Activated CD4-positive, alpha-beta T cell treated with anti-CD3 and anti-CD28 coated beads for 48 hours (primary cell): ENCODE data around the gene IRF4.
A peak's percentile ranks its signal among the peaks of the same experiment; 100 is the strongest.

Experiments
- DNase-seq: peaks from one replicate; pipeline ENCODE4 v3.0.0-alpha.2; 2020

Gene IRF4

DNA sequence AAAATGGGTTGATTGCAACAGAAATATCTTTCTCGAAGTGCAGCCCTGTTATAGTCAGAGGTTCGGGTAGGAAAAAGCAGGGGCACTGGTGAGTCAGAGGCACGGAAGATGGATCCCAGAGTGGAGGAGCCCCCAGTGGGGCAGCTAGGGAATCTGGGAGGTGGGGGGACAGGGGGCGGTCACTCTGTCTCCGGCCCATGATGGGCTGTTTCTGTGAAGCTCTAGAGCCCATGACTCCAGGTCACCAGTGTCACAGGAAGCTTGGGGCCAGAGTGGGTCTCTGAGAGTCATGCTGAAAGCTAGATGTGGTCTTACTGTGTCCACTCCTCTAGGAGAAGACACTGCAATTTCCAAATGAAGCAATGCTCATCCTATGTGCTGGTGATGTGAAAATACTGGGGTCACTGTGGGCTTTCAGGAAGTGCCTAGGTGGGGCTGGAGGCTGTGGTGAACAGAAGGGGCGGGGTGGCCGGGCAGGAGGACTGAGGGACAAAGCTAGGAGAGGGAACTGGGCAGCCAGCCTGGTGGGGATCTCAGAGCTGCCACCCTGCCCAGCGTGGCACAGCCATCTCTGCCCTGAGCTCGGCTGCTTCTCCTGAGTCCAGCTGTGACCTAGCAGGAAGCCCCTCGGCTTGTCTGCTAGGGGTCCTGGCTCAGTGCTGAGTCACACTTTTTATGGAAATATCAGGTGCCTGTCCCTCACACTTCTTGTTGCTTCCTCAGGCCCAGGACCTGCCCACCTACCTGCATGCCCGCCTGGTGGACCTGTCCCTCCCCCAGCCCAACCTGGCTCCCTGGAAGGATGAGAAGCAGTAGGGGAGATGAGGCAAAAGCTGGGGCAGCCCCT is 54.2 kb downstream of the IRF4 start:
- no peak for DNase-seq

- peak; percentile 95 for DNase-seq
These were observed 55.1 kb downstream of the IRF4 start for GRCh38 chr6:446418-447366.

DNA sequence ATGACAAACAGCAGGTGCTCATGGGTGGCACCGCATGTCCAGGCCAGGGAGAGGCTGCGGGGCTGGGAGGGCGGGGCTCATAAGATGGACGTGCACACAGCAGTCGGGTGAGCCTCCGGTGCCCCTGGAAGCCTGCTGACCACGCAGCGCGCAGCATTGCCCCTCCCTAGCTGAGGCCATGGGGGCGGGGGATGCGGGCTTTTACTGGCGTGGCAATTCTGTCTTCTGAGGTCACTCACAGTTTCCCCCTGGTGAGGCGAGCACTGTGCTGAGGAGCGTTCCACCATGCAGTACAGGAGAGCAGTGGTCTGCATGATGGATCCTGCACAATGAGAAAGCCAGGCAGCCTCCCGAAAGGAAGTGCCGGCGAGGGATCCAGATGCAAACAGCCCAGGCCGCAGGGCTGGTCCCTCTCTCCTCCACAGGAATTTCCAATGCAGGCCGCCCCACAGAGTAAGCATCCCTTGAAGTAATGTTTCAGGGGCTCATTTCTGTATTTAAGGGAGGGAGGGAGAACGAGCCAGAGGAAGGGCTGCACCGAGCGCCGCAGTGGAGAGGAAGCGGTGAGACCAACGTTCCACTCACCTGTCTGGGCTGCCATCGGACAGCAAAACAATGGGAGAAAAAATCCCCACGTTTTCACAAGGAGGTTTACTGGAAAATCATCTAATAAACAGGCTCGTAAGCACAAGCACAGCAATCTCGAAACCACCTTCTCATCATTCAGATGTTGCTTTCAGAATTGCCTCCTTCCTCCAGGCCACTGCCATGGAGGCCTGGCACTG is 56.0 kb downstream of the IRF4 start:
- DNase-seq, result peak; percentile 66

DNA sequence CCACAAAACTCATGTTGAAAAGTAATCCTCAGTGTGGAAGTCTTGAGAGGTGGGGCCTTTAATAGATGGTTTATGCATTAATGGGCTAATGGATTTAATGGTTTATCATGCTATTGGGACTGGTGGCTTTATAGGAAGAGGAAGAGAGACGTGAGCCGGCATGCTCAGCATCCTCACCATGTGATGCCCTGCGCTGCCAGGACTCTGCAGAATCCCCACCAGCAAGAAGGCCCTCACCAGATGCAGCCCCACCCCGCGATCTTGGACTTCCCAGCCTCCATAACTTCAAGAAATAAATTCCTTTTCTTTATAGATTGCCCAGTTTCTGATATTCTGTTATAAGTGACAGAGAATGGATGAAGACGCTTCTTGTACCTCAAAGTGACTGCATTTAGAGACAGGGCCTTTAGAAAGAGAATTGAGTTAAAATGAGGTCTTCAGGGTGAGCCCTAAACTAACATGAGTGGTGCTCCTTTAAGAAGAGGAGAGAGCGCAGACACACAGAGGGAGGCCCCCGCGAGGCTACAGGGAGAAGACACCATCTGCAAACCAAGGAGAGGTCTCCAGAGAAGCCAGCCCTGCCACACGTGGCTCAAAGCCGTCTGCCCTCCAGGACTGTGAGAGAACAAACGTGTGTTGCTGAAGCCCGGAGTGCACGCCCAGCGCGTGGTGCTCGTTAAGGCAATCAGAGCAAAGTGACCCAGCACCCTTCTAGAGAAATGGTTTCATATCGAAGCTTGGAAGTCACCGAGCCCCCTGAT is 56.9 kb downstream of the IRF4 start:
- no peak for DNase-seq

- DNase-seq, result no peak
These were observed 57.5 kb downstream of the IRF4 start for GRCh38 chr6:449057-449430.

- DNase-seq, result no peak
These were observed 58.2 kb downstream of the IRF4 start for GRCh38 chr6:449486-450419.

DNA sequence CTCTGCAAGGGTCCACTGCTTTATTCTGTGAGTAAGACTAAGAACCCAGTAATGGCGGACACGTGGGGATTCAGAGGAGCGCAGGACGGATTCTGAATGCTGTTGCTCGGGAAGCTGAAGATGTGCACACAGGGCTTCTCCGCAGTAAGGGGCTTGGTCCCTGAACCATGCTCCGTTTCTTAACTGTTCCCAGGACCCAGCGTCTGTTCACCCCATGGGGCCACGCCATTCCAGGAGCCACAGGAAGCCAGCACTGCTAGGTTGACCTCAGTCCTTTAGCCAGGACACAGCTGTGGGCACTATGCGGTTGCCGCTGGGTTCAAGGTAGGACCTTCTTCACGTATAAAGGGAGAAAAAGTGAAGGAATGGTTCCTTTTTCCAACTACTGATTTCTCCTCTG is 59.8 kb downstream of the IRF4 start:
- no peak for DNase-seq

- no peak for DNase-seq
These were observed 60.3 kb downstream of the IRF4 start for GRCh38 chr6:451847-452246.

GRCh38 chr6:452301-453067 is 60.9 kb downstream of the IRF4 start:
- no peak for DNase-seq

GRCh38 chr6:453152-453551 is 61.6 kb downstream of the IRF4 start:
- DNase-seq, result no peak

- DNase-seq, result no peak
These were observed 62.8 kb downstream of the IRF4 start for GRCh38 chr6:454148-454991.

- DNase-seq, result peak; percentile 75
These were observed 63.5 kb downstream of the IRF4 start for GRCh38 chr6:455006-455585.

DNA sequence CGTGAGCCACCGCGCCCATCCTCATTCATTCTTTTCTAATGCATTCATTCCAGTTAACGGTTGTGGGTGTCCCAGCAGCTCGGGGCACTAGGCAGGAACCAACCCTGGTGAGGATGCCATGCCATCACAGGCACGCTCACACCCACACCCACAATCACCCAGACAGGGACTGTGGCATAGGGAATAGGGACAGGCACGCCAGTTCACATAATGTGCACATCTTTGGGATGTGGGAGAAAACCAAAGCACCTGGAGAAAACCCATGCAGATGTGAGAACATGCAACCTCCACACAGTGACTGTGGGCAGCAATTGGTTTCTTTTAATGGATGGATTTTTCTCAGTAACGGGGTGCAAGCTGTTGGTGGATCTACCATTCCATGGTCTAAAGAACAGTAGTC is 64.3 kb downstream of the IRF4 start:
- DNase-seq, result no peak

DNA sequence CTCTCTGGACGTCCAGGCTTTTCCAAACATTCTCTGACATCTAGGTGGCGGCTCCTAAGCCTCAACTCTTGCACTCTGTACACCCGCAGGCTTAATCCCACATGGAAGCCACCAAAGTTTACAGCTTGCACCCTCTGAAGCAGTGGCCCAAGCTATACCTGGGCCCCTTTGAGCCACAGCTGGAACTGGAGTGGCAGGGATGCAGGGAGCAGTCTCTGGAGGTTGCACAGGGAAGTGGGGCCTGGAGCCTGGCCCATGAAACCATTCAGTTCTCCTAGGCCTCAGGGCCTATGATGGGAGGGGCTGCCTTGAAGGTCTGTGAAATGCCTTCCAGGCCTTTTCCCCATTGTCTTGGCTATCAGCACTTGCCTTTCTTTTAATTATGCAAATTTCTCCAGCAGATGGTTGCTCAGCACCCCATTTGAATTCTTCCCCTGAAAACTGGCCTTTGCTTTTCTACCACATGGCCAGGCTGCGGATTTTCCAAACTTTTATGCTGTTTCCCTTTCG is 64.9 kb downstream of the IRF4 start:
- no peak for DNase-seq

DNA sequence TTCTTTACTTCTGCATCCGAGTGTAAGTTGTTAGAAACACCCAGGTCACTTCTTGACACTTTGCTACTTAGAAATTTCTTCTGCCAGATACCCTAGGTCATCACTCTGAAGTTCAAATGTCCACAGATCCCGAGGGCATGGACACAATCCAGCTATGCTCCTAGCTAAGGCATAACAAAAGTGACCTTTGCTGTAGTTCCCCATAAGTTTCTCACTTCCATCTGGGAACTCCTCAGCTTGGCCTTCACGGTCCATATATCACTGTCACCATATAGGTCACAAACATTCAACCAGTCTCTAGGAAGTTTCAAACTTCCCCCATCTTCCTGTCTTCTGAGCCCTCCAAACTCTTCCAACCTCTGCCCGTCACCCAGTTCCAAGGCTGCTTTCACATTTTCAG is 65.3 kb downstream of the IRF4 start:
- no peak for DNase-seq
